Suprapubic skin (tissue), 4 donors: ENCODE data around the gene ZNF276. TPM values are rescaled to one million over a fixed set of nuclear protein-coding genes. Genes with fewer than 3 reads are reported as not detected.
A peak's percentile ranks its signal among the peaks of the same experiment; 100 is the strongest.

Experiments used
- DNase-seq, 2 donors: peaks; one replicate each; pipeline ENCODE4 v3.0.0-alpha.2; 2019; ENCODE audit warnings: low spot score in 2 of 2
- H3K27ac ChIP-seq: fragments of 200-600 bp; sonication (generic); one replicate; pipeline ENCODE4 v1.5.1; 2019
- H3K27me3 ChIP-seq: fragments of 200-600 bp; sonication (generic); one replicate; pipeline ENCODE4 v1.5.1; 2019
- H3K36me3 ChIP-seq: fragments of 200-600 bp; sonication (generic); one replicate; pipeline ENCODE4 v1.5.1; 2019
- H3K4me1 ChIP-seq: fragments of 200-600 bp; sonication (generic); one replicate; pipeline ENCODE4 v1.5.1; 2019
- H3K4me3 ChIP-seq: fragments of 200-600 bp; sonication (generic); one replicate; pipeline ENCODE4 v1.5.1; 2019; ENCODE audit warnings: mild to moderate bottlenecking
- H3K9me3 ChIP-seq: fragments of 200-600 bp; sonication (generic); one replicate; pipeline ENCODE4 v1.5.1; 2019
- EP300 ChIP-seq: sonication (generic); formaldehyde crosslinking; IDR thresholded peaks from one replicate; pipeline ENCODE4 v1.6.1; 2017; ENCODE audit warnings: antibody characterized with exemption
- POLR2A ChIP-seq, 2 donors: fragments of 450-650 bp; IDR thresholded peaks; one replicate each; pipeline ENCODE4 v1.6.1; 2017; ENCODE audit warnings: antibody characterized with exemption in 2 of 2, mild to moderate bottlenecking in 2 of 2, moderate library complexity in 2 of 2
- POLR2AphosphoS5 ChIP-seq, 3 donors: sonication (generic); formaldehyde crosslinking; IDR thresholded peaks; one replicate each; pipeline ENCODE4 v1.6.1; 2017; ENCODE audit warnings: antibody characterized with exemption in 3 of 3
- WGBS: methylation state at CpG from one replicate; pipeline ENCODE4 v1.1.5; 2018; 5-methylcytosine and 5-hydroxymethylcytosine counted together
- total RNA-seq, 4 donors: library from RNA; depleted of rRNA; stranded (reverse); fragments of >200 nt; gene quantifications; one replicate each; pipeline ENCODE4 v1.1.0, GENCODE V29; 2016
- TF ChIP-seq, protein P1 (sequence below), 2 donors: fragments of 200-600 bp in 1 of 2; fragments of 450-650 bp in 1 of 2; sonication (generic) in 1 of 2; IDR thresholded peaks; one replicate each; pipeline ENCODE4 v1.5.1; 2016 to 2019; ENCODE audit warnings: antibody characterized with exemption in 2 of 2, mild to moderate bottlenecking in 1 of 2, moderate library complexity in 1 of 2

Gene ZNF276
- total RNA-seq, 4 donors from 2014 or later = 39.8 to 106 (median 46.0) TPM

DNA sequence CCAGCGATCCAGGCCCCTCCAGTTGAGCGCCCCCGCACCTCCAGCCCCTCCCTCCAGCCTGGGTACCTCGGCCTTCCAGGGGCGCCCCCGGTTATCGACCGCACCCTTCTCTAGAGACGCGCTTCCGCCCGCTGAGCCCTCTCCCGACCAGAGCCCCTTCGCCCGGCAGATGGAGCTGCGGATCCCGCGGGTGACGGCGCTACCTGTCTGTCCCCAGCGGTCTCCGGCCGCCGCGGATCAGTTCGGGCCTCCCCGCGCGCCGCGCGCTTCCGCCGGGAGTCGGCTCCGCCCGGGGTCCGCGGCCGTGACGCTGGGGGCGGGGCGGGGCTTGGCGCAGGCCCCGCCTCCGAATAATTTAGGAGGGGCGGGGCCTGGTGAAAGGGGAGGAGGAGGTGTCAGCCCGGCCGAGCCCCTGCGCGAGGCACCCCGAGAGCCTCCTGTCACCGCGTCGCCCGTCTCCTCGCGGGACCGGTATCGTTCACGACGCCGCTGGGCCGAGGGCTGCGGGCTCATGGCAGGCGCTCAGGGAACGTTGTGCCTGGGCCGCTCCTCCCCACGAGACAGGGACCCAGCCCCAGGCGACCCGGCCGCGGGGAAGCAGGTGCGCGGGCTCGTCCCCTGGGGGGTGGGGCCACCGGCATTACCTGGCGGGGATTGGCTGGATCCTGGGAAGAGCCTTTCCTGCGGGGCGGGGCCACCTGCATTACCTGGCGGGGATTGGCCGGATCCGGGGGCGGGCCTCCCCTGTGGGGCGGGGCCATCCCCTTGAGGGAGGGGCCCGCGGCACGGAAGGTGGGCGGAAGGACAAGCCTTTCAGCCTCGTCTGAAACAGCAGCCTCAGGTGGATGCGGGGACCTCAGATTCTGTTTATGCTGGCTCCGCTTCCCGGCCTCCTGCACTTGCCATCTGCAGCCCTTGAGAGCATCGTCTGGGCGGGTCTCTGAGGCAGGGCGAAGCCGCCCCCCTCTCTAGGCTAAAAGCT, 19.6 kb upstream of the ZNF276 start, which contains the start of gene SPATA2L:
TSS of gene SPATA2L (minus strand) at position 281 of the 982 bp plus-strand sequence. CDS start 473 bp downstream, outside the sequence.
- H3K27ac ChIP-seq = peak within 1 kb of the TSS; percentile 76
- peaks cover 31% of the 10 kb centered on the region for H3K4me1 ChIP-seq
- peak within 1 kb of the TSS; percentile 81 for H3K4me3 ChIP-seq
- peak; percentile 93 to 94 for DNase-seq
- H3K27me3 ChIP-seq = no peaks in the 10 kb centered on the region
- WGBS = under 1% methylated on average over 30 of the region's 97 CpGs
- H3K36me3 ChIP-seq = peaks cover 14% of the 10 kb centered on the region
- no peaks in the 10 kb centered on the region for H3K9me3 ChIP-seq
- peak in 1 of 3 donors; percentile 5 for TF ChIP-seq POLR2AphosphoS5 (IDR thresholded peaks at IDR 0.05)
- peak; percentile 57 to 68 for TF ChIP-seq POLR2A (IDR thresholded peaks at IDR 0.05)
- TF ChIP-seq, protein P1, sequence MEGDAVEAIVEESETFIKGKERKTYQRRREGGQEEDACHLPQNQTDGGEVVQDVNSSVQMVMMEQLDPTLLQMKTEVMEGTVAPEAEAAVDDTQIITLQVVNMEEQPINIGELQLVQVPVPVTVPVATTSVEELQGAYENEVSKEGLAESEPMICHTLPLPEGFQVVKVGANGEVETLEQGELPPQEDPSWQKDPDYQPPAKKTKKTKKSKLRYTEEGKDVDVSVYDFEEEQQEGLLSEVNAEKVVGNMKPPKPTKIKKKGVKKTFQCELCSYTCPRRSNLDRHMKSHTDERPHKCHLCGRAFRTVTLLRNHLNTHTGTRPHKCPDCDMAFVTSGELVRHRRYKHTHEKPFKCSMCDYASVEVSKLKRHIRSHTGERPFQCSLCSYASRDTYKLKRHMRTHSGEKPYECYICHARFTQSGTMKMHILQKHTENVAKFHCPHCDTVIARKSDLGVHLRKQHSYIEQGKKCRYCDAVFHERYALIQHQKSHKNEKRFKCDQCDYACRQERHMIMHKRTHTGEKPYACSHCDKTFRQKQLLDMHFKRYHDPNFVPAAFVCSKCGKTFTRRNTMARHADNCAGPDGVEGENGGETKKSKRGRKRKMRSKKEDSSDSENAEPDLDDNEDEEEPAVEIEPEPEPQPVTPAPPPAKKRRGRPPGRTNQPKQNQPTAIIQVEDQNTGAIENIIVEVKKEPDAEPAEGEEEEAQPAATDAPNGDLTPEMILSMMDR (IDR thresholded peaks at IDR 0.05) = no peak

DNA sequence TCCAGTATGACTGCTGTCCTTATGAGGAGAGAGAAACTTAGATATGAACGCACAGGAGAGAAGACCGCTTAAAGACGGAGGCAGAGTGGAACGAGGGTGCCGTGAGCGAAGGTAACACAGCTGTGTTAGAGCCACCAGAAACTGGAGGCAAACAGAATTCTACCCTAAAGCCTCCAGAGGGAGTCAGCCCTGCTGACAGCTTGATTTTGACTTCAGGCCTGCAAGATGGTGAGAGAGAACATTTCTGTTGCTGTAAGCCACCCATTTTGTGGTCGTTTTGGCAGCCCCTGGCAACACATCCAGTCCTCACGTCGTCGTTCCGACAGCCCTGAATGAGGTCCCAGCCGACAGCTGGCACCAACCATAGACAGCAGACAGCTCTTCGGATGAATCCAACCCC, 17.1 kb upstream of the ZNF276 start:
- no peaks in the 10 kb centered on the region for H3K27me3 ChIP-seq
- no peaks in the 10 kb centered on the region for H3K36me3 ChIP-seq
- no peak for DNase-seq
- no peak overlapping the region for H3K27ac ChIP-seq
- no peak overlapping the region for H3K4me3 ChIP-seq
- H3K9me3 ChIP-seq = no peaks in the 10 kb centered on the region
- peaks cover 37% of the 10 kb centered on the region for H3K4me1 ChIP-seq
- WGBS = 78% methylated on average over 13 of the region's 13 CpGs
- TF ChIP-seq, protein P1 (IDR thresholded peaks at IDR 0.05) = no peak
- TF ChIP-seq POLR2A (IDR thresholded peaks at IDR 0.05) (no peak), POLR2AphosphoS5 (IDR thresholded peaks at IDR 0.05) (no peak), EP300 (no peak)

DNA sequence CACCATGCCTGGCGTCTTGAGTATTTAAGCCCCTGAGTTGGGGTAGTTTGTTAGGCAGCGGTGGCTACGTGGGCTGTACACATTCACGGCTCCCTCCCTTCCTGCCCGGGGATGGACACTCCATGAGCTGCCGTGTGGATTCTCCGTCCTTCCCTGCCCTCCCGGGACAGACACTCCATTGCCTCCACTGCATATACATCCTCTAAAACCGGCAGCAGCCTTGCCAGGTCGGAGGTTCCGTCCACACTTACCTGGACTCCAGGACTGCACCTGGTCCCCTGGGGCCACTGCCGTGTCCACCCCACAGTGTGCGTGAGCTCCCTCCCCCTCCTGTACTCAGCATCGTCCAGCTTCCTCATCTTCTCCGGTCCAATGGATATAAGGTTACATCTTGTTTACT, 16.3 kb upstream of the ZNF276 start:
- Histone ChIP-seq H3K4me1 (peaks cover 30% of the 10 kb centered on the region), H3K9me3 (no peaks in the 10 kb centered on the region), H3K27ac (no peak overlapping the region), H3K27me3 (no peaks in the 10 kb centered on the region), H3K36me3 (no peaks in the 10 kb centered on the region), H3K4me3 (no peak overlapping the region)
- DNase-seq = no peak
- 73% methylated on average over 15 of the region's 15 CpGs for WGBS
- TF ChIP-seq POLR2AphosphoS5 (IDR thresholded peaks at IDR 0.05) (no peak), EP300 (no peak), POLR2A (IDR thresholded peaks at IDR 0.05) (no peak)
- TF ChIP-seq, protein P1 (IDR thresholded peaks at IDR 0.05) = no peak

DNA sequence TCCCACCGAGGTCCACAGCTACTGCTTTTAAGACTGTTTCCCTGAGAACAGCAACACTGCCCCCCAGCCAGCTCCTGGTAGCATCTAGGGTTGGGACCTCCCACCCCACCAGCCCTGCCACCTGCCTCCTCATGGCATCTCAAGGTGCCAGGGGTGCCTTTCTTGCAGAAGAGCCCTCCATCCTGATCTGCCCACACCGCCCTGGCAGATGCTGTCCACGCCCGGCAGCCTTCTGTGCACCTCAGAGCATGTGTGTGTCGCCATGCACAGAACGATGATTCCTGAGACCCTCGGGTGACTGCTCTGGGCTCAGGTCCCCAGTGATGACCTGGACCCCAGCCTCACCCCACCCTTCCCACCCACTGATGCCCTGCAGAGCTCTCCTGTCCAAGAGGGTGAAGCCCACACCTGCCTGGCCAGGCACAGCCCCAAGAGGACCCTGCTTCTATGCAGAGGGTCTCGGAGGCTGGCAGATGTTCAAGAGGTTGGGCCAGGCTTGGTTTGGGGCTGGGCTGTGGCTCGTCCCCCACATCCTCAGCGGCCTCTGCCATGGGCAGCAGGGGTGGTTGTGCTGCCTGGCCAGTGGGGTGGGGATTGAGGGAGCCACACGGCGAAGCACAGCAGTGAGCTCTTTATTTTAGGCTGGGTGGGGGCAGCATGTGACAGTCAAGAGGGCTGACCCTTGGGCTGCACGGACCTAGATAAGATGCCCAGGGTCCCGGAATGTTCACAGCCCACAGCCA, 14.6 kb upstream of the ZNF276 start:
- no peak for TF ChIP-seq POLR2AphosphoS5 (IDR thresholded peaks at IDR 0.05)
- TF ChIP-seq, protein P1 (IDR thresholded peaks at IDR 0.05) = no peak
- no peak for TF ChIP-seq EP300
- TF ChIP-seq POLR2A (IDR thresholded peaks at IDR 0.05) = no peak
- H3K36me3 ChIP-seq = no peaks in the 10 kb centered on the region
- no peak for DNase-seq
- WGBS = 75% methylated on average over 7 of the region's 14 CpGs
- H3K9me3 ChIP-seq = no peaks in the 10 kb centered on the region
- H3K4me3 ChIP-seq = no peak overlapping the region
- no peak overlapping the region for H3K27ac ChIP-seq
- H3K4me1 ChIP-seq = peaks cover 18% of the 10 kb centered on the region
- no peaks in the 10 kb centered on the region for H3K27me3 ChIP-seq

DNA sequence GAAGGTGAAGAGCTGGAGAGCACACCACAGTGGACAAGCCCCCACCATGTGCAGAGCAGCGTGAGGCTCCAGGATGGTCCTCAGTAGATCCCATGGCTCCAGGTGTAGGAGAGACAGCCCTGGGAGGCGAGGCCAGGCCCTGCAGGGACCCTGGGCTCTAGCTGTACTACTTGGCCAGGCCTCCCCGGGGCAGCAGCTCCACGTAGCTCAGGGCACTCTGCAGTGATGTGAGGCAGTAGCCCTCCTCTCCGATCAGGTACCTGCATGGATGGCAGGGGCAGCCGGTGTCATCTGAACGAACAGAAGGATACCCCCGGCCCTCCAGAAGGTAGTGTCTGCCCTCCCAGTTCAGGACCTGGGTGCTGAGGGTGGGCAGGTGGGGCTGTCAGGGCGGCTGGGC, 13.6 kb upstream of the ZNF276 start:
- H3K36me3 ChIP-seq = no peaks in the 10 kb centered on the region
- no peak overlapping the region for H3K4me3 ChIP-seq
- DNase-seq = no peak
- H3K4me1 ChIP-seq = peaks cover 20% of the 10 kb centered on the region
- no peaks in the 10 kb centered on the region for H3K27me3 ChIP-seq
- H3K27ac ChIP-seq = no peak overlapping the region
- 84% methylated on average over 8 of the region's 9 CpGs for WGBS
- TF ChIP-seq, protein P1 (IDR thresholded peaks at IDR 0.05) = no peak
- TF ChIP-seq POLR2AphosphoS5 (IDR thresholded peaks at IDR 0.05) = no peak
- no peaks in the 10 kb centered on the region for H3K9me3 ChIP-seq
